ENCODE results near the gene ZFYVE27.

DNA sequence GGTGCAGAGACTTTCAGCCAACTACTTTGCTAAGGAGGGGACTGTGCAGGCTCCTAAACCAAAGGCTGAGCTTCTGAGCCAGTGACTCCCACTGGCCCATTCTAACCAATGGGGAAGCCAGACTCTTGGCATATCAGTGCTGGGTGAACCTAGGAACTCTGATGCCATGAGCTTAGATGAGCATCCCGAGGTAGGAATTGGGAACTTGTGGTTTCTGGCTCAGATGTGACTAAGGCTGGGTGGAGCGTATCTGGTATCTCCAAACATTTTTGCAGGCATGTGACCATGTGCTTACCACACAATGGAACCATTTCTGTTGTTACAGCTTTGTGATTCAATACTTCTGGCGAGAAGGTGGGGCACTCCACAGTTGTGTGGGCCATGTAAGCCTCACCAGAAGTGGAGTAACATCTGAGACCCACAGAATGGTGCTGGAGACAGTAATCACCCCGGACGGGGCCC lies 47.3 kb upstream of the ZFYVE27 start:
- peak in 2 of 3 donors; percentile 15 to 54 for TF ChIP-seq POLR2AphosphoS5 (IDR thresholded peaks at IDR 0.05)
- TF ChIP-seq POLR2A (IDR thresholded peaks at IDR 0.05), result no peak
- TF ChIP-seq, protein P1, sequence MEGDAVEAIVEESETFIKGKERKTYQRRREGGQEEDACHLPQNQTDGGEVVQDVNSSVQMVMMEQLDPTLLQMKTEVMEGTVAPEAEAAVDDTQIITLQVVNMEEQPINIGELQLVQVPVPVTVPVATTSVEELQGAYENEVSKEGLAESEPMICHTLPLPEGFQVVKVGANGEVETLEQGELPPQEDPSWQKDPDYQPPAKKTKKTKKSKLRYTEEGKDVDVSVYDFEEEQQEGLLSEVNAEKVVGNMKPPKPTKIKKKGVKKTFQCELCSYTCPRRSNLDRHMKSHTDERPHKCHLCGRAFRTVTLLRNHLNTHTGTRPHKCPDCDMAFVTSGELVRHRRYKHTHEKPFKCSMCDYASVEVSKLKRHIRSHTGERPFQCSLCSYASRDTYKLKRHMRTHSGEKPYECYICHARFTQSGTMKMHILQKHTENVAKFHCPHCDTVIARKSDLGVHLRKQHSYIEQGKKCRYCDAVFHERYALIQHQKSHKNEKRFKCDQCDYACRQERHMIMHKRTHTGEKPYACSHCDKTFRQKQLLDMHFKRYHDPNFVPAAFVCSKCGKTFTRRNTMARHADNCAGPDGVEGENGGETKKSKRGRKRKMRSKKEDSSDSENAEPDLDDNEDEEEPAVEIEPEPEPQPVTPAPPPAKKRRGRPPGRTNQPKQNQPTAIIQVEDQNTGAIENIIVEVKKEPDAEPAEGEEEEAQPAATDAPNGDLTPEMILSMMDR (IDR thresholded peaks at IDR 0.05), result no peak
- TF ChIP-seq EP300 (IDR thresholded peaks at IDR 0.05), result no peak

Data from stomach (tissue), 4 donors.